Adipose tissue (tissue), 3 donors: ENCODE data around the gene HNRNPC. TPM values are rescaled to one million over a fixed set of nuclear protein-coding genes. Genes with fewer than 3 reads are reported as not detected.

ENCODE experiments used
- H3K27ac ChIP-seq: one replicate; pipeline ENCODE4 v1.5.1; 2013; ENCODE audit warnings: low read depth, low read length
- WGBS, 3 donors: extraction: QIAGEN DNeasy Blood & Tissue Kit; methylation state at CpG; one replicate each; pipeline ENCODE4 v1.1.7; 2013; 5-methylcytosine and 5-hydroxymethylcytosine counted together
- polyA plus RNA-seq, 3 donors: library from polyadenylated mRNA; stranded (reverse); fragments of 200-250 nt; gene quantifications; one replicate each; pipeline ENCODE4 v1.2.3, GENCODE V29; 2013
- donor health status: healthy with polysubstance abuse.
- donor health status: Bipolar disorder and iron deficiency.
- donor health status: healthy.

Gene HNRNPC
- polyA plus RNA-seq, 3 donors: 263 to 524 (median 375) TPM

- no peak overlapping the region for H3K27ac ChIP-seq
- 92 to 94% (median 92%) methylated on average over 8 of the region's 8 CpGs for WGBS, 3 donors
Observed at GRCh38 chr14:21204167-21205025, 64.8 kb downstream of the HNRNPC start.

DNA sequence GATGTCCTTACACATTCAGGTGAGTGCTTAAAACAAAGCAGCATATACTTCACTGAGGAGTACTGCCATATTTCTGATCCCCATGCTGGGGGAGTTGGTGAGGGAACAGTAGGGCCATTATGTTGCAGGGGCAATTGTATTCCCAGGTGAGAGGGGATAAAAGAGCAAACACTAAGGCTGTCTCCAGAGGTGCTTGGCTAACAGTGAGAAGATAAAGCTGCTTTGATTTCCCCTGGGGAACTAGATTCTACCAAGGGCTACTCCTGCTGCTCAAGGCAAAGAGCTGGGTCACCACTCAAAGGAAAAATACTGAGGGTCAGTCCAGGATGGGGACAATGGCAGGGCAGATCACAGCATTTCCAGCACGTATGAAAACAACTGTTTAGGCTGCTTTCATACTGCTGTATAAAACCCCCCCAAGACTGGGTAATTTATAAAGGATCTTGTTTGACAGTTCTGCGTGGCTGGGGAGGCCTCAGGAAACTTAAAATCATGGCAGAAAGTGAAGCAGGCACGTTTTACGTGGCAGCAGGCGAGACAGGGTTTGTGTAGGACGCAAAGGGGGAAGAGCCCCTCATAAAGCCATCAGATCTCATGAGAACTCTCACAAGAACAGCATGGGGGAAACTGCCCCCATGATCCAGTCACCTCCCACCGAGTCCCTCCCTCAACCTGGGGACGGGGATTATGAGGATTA lies 65.6 kb downstream of the HNRNPC start:
- WGBS, 3 donors: 70 to 82% (median 74%) methylated on average over 8 of the region's 8 CpGs

DNA sequence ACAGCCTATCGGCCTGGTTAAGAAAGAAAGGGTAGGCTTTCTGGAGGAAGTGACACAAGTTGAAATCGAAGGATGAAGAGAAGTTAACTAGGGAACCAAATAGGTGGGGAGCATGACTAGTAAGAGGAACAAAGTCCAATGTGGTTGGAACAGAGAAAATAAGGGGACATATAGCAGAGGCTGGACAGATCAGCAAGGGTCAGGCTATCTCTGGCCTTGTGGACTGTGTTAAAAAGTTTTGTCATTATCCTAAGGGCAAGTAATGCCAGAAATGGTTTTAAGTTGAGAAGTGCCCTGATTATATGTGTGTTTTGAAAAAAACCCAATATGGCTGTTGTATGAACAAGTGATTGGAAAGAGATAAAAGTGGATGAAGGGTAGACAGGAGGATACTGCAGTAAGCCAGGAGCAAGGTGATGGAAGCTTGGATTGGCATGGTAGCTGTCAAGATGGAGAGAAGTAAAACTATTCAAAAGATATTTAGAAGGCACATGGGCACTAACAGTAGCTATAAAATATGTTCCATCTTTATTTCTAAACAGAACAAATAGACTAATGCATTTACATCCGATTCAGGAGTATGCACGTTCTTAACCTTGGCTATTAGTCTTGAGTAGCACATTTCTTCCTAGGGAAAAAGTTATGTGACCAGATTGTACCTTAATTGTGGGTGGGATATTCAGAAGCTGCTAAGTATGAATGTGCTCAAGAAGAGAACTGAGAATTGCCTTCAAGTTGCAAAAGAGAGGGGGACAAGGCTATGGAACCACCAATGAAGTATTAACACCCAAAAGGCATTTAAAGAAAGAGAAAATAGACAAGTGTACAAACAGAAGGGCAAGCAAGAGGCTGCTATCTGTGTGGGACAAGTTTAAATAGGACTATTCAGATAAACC lies 66.5 kb downstream of the HNRNPC start:
- 80 to 93% (median 82%) methylated on average over 4 of the region's 4 CpGs for WGBS, 3 donors
- H3K27ac ChIP-seq: no peak overlapping the region

More for the DNA sequence above, 65.6 kb downstream of the HNRNPC start:
- H3K27ac ChIP-seq: no peak overlapping the region

DNA sequence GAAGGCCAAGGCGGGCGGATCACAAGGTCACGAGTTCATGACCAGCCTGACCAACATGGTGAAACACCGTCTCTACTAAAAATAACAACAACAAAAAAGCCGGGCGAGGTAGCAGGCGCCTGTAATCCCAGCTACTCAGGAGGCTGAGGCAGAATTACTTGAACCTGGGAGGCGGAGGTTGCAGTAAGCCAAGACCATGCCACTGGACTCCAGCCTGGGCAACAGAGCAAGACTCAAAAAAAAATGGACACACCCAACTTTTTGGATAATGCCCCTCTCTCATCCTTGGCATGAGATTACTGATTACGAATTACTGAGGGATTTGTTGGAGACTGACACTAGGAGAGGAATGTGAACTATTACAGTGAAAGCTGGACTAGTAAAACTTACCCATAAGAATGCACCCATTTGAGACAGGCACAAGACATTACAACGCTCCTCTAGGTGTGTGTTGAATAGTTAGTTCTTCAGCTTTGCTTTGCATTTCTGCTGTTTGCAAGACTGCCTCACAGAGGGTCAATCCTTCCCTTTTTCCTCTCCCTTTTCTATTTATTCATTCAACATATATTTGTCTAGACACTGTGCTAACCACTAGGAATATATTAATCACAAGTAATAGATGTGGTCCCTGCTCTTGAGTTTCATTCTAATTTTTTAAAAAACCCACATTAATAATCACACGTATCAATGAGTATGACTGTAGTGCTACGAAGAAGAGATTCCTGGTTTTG lies 67.3 kb downstream of the HNRNPC start:
- WGBS, 3 donors: 77 to 81% (median 80%) methylated on average over 12 of the region's 12 CpGs
- no peak overlapping the region for H3K27ac ChIP-seq

- no peak overlapping the region for H3K27ac ChIP-seq
- 64 to 90% (median 87%) methylated on average over 5 of the region's 5 CpGs for WGBS, 3 donors
Observed at GRCh38 chr14:21200752-21201461, 68.3 kb downstream of the HNRNPC start.

GRCh38 chr14:21199611-21200560 lies 69.4 kb downstream of the HNRNPC start:
- 79 to 85% (median 81%) methylated on average over 3 of the region's 3 CpGs for WGBS, 3 donors
- H3K27ac ChIP-seq: no peak overlapping the region

- H3K27ac ChIP-seq: no peak overlapping the region
- 86 to 95% (median 92%) methylated on average over 2 of the region's 2 CpGs for WGBS, 3 donors
Observed at GRCh38 chr14:21197418-21198205, 71.6 kb downstream of the HNRNPC start.

GRCh38 chr14:21194597-21194996 lies 74.6 kb downstream of the HNRNPC start:
- H3K27ac ChIP-seq: no peak overlapping the region

- WGBS, 3 donors: 82 to 88% (median 85%) methylated on average over 7 of the region's 7 CpGs
- no peak overlapping the region for H3K27ac ChIP-seq
Observed at GRCh38 chr14:21192875-21193535, 76.2 kb downstream of the HNRNPC start.

DNA sequence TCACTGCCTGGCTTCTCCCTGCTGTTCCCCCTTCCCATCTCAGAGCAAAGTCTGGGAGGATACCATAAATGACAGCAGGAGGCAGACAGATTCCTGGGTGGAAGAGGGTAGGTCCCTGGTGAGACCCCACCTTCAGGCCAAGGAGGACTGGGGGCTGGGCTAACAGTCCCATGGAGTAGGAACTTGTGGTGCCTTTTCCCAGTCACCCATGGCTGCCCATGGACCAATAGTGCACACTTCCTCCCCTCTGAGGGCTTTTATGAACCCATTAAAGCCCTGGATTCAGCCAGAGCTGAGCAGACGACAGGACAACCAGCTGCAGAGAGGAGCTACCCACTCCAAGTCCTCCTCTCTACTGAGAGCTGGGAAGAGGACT lies 76.8 kb downstream of the HNRNPC start:
- WGBS, 3 donors: 22 to 36% (median 36%) methylated on average over 1 of the region's 1 CpG

DNA sequence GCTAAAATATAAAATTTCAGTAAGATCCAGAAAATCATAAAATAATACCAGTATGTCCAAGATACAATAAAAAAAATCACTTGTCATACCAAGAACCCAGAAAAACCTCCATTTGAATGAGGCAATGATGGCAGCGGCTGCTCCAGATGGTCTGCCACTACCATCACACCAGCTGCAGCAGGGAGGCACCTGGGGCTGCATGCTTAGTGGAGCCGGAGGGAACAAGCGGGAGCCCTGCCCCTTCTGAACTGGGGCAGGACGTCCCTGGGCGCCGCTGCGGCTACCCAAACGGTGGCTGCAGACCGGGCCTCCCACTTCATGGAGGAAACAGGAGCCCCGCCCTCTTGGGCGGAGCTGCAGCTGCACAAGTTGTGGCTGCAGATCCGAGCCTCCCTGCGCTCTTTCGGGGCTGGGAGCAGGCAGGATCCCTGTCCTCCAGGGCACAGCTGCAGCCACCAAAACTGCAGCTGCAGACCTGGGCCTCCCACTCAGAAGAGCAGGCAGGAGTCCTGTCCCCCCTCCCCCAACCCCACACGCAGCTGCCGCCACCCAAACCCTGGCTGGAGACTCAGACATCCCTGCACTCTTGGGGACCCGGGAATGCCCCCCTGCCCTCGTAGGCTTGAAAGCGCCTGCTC lies 77.3 kb downstream of the HNRNPC start:
- 6 to 16% (median 9%) methylated on average over 19 of the region's 19 CpGs for WGBS, 3 donors
- no peak overlapping the region for H3K27ac ChIP-seq

More for the DNA sequence above, 76.8 kb downstream of the HNRNPC start:
- H3K27ac ChIP-seq: no peak overlapping the region

GRCh38 chr14:21191261-21191808 lies 77.9 kb downstream of the HNRNPC start:
- no peak overlapping the region for H3K27ac ChIP-seq
- WGBS, 3 donors: 76 to 89% (median 87%) methylated on average over 7 of the region's 7 CpGs

DNA sequence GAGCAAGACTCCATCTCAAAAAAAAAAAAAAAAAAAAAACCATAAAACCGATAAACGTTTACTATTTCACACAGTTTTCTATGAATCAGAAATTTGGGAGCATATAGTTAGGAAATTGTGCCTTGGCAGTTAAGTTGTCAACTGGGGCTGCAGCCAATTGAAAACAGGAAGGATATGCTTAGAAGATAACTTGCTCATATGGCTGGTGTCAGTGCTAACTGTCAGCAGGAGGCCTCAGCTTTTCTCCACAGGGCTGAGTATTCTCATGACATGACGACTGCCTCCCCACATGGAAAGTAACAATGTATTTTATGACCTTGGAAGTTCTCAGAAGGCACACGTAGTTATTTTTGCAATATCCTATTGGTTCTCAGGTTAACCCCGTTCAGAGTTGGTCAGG lies 83.8 kb downstream of the HNRNPC start:
- WGBS, 3 donors: 34 to 52% (median 40%) methylated on average over 5 of the region's 5 CpGs
- H3K27ac ChIP-seq: no peak overlapping the region

GRCh38 chr14:21184254-21184653 lies 85.0 kb downstream of the HNRNPC start:
- WGBS, 3 donors: 42 to 78% (median 64%) methylated on average over 1 of the region's 1 CpG
- no peak overlapping the region for H3K27ac ChIP-seq

DNA sequence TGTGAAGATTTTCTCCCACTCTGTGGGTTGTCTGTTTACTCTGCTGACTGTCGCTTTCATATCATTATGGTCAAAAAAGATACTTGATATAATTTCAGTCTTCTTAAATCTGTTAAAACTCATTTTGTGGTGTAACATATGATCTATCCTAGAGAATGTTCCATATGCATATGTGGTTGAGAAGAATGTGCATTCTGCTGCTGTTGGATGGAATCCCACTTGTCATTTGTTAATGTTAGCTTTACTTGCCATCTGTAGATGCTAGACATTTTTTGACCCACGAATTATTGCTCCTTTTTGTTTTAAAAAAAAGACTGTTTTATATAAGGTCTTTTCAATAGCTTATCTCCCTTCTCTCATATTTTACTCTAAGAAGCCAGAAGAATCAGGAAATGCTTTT lies 87.1 kb downstream of the HNRNPC start:
- H3K27ac ChIP-seq: no peak overlapping the region
- 67 to 75% (median 74%) methylated on average over 2 of the region's 2 CpGs for WGBS, 3 donors
